Loucy (cell line): Measurements from ENCODE around the gene SMIM10L1.

ENCODE experiments used
- H2AFZ ChIP-seq: fragments of 200-600 bp; sonication (generic); 2 replicates; pipeline ENCODE4 v1.6.0; 2016; ENCODE audit warnings: antibody characterized with exemption, mild to moderate bottlenecking, low read length, moderate library complexity
- H3F3A ChIP-seq: fragments of 200-600 bp; 2 replicates; pipeline ENCODE4 v1.6.0; 2016; ENCODE audit warnings: antibody characterized with exemption, low read depth, mild to moderate bottlenecking
- H3K27me3 ChIP-seq: fragments of 200-600 bp; sonication (generic); 2 replicates; pipeline ENCODE4 v1.6.1; 2014; ENCODE audit warnings: low read length, mild to moderate bottlenecking; ENCODE audit not compliant: insufficient read depth, poor library complexity, severe bottlenecking
- H3K36me3 ChIP-seq: fragments of 200-600 bp; sonication (generic); 2 replicates; pipeline ENCODE4 v1.6.1; 2016; ENCODE audit warnings: low read length; ENCODE audit not compliant: insufficient read depth
- H3K4me1 ChIP-seq: fragments of 200-600 bp; sonication (generic); 2 replicates; pipeline ENCODE4 v1.5.1; 2014; ENCODE audit warnings: low read length, mild to moderate bottlenecking; ENCODE audit not compliant: insufficient read depth, poor library complexity, severe bottlenecking
- H3K4me2 ChIP-seq: fragments of 200-600 bp; sonication (generic); 2 replicates; pipeline ENCODE4 v1.6.0; 2014; ENCODE audit warnings: antibody characterized with exemption, low read length, low read depth, mild to moderate bottlenecking; ENCODE audit not compliant: poor library complexity, severe bottlenecking
- H3K4me3 ChIP-seq: fragments of 200-600 bp; sonication (generic); 2 replicates; pipeline ENCODE4 v1.5.1; 2014; ENCODE audit warnings: low read length, mild to moderate bottlenecking, mixed read lengths; ENCODE audit not compliant: poor library complexity, severe bottlenecking
- H3K79me2 ChIP-seq: fragments of 200-600 bp; sonication (generic); 2 replicates; pipeline ENCODE4 v1.6.1; 2014; ENCODE audit warnings: low read length; ENCODE audit not compliant: insufficient read depth
- H3K9ac ChIP-seq: fragments of 200-600 bp; sonication (generic); 2 replicates; pipeline ENCODE4 v1.6.0; 2014; ENCODE audit warnings: mild to moderate bottlenecking, low read depth, low read length, moderate library complexity; ENCODE audit not compliant: poor library complexity, severe bottlenecking
- H3K9me2 ChIP-seq: fragments of 200-600 bp; sonication (generic); replicated peaks from 2 replicates; pipeline ENCODE4 v1.6.1; 2016; ENCODE audit warnings: low read depth, low read length, mixed read lengths
- H3K9me3 ChIP-seq: fragments of 200-600 bp; sonication (generic); 2 replicates; pipeline ENCODE4 v1.6.1; 2014; ENCODE audit warnings: mild to moderate bottlenecking, antibody characterized with exemption, low read length, low read depth; ENCODE audit not compliant: insufficient read depth
- H4K20me1 ChIP-seq: fragments of 200-600 bp; sonication (generic); 2 replicates; pipeline ENCODE4 v1.6.0; 2014; ENCODE audit warnings: antibody characterized with exemption, low read length, mild to moderate bottlenecking; ENCODE audit not compliant: insufficient read depth, poor library complexity, severe bottlenecking
- CTCF ChIP-seq: fragments of 200-600 bp; sonication (generic); conservative IDR thresholded peaks from 2 replicates; pipeline ENCODE4 v1.5.1; 2014; ENCODE audit warnings: mild to moderate bottlenecking, antibody characterized with exemption, low read length
- EZH2phosphoT487 ChIP-seq: fragments of 200-600 bp; IDR thresholded peaks from 2 replicates; pipeline ENCODE4 v1.6.1; 2018; ENCODE audit warnings: antibody characterized with exemption, mild to moderate bottlenecking, moderate library complexity, borderline replicate concordance

Gene SMIM10L1

GRCh38 chr12:11202811-11203210, 31.8 kb downstream of the SMIM10L1 start:
- Histone ChIP-seq H4K20me1 (no peaks in the 10 kb centered on the region), H3K4me2 (no peak overlapping the region), H3K27me3 (no peaks in the 10 kb centered on the region), H3K9me3 (no peaks in the 10 kb centered on the region), H3K4me1 (no peaks in the 10 kb centered on the region), H3K79me2 (no peaks in the 10 kb centered on the region), H3F3A (no peaks in the 10 kb centered on the region), H3K4me3 (no peak overlapping the region), H3K9me2 (no peaks in the 10 kb centered on the region), H3K36me3 (no peaks in the 10 kb centered on the region), H2AFZ (no peak overlapping the region), H3K9ac (no peak overlapping the region)
- TF ChIP-seq EZH2phosphoT487 = no peak
- TF ChIP-seq CTCF = no peak

GRCh38 chr12:11204173-11204572, 33.2 kb downstream of the SMIM10L1 start:
- Histone ChIP-seq H3K4me1 (no peaks in the 10 kb centered on the region), H4K20me1 (no peaks in the 10 kb centered on the region), H3K4me3 (no peak overlapping the region), H3K9me3 (no peaks in the 10 kb centered on the region), H2AFZ (no peak overlapping the region), H3K36me3 (no peaks in the 10 kb centered on the region), H3F3A (no peaks in the 10 kb centered on the region), H3K27me3 (no peaks in the 10 kb centered on the region), H3K9ac (no peak overlapping the region), H3K4me2 (no peak overlapping the region), H3K9me2 (no peaks in the 10 kb centered on the region), H3K79me2 (no peaks in the 10 kb centered on the region)
- TF ChIP-seq EZH2phosphoT487 (no peak), CTCF (no peak)

DNA sequence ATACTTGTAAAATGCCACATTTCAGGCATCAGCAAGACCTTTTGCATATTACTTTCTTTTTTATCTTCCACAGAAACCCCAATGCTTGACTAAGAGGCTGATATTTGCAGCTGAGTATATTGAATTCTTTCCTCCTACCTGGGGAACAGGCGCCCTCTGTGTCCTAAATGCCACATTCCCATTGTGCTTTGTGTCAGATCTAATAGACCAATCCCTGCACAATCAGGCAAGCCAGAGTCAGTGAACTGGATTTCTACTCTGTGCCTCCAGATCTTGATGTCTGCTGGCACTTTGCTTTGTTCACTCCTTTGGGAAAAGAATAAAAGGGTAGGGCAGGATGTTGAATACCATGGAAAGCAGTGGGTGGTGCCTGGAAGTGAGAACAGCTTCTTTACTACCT, 38.1 kb downstream of the SMIM10L1 start:
- TF ChIP-seq CTCF = no peak
- TF ChIP-seq EZH2phosphoT487 = no peak
- Histone ChIP-seq H3K9ac (no peak overlapping the region), H3K79me2 (no peaks in the 10 kb centered on the region), H3K4me1 (no peaks in the 10 kb centered on the region), H3K36me3 (no peaks in the 10 kb centered on the region), H4K20me1 (no peaks in the 10 kb centered on the region), H3K9me2 (no peaks in the 10 kb centered on the region), H3K4me3 (no peak overlapping the region), H3F3A (no peaks in the 10 kb centered on the region), H2AFZ (no peak overlapping the region), H3K9me3 (no peaks in the 10 kb centered on the region), H3K4me2 (no peak overlapping the region), H3K27me3 (no peaks in the 10 kb centered on the region)
